Ureter (tissue), 1 donor: ENCODE data around the gene ANTXR2. TPM values are rescaled to one million over a fixed set of nuclear protein-coding genes. Genes with fewer than 3 reads are reported as not detected.
"Not testable (repeated sequence)": the region's sequence is repeated elsewhere in the genome, so short reads cannot be mapped to it uniquely, and the experiment has no call there.

ENCODE experiments used
- DNase-seq: peaks from one replicate; pipeline ENCODE4 v3.0.0-alpha.2; 2020; ENCODE audit warnings: low spot score
- total RNA-seq: library from RNA; stranded (reverse); gene quantifications from one replicate; pipeline ENCODE4 v1.2.4, GENCODE V29; 2023
- donor health status: DM: yes; HTN: yes; CAD: no.

ANTXR2 gene
- 77.1 TPM for total RNA-seq

DNA sequence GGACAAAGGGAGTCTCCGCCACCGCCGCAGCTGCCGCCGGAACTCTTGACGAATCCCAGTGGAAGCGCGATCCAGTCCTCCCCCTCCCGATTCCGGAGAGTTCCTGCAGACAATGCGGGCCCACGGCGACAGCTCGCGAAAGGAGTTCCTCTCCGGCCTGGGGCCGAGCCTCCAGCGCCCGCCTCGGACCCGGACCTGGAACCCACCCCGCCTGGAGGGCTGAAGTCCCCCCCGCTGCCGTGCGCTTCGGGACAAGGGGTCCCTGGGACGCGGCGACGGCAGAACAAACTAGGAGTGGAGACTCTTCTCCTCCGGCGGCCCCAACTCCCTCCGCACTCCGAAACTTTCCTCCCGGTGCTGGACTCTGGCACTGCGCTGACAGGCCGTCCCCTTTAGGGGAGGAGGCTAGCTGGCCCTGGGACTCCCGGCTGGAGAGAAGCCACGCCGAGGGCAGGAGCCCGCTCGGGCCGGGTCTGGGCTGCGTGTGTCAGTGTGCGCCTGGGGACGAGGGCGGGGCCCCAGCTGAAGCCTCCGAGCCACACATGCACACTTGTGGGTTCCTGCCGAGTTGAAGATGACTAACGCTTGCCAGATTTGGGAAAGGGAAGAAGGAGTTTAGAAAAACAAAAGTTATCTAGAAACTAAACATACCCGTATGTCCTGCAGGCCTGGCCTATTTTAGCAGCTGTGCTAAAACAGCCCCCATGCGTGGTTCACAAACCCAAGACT, at the start of gene ANTXR2:
Gene ANTXR2, minus strand, starts transcription at position 486 of the 729 bp plus-strand sequence. CDS start 669 bp downstream, outside the sequence.
- peak; percentile 91 for DNase-seq

DNA sequence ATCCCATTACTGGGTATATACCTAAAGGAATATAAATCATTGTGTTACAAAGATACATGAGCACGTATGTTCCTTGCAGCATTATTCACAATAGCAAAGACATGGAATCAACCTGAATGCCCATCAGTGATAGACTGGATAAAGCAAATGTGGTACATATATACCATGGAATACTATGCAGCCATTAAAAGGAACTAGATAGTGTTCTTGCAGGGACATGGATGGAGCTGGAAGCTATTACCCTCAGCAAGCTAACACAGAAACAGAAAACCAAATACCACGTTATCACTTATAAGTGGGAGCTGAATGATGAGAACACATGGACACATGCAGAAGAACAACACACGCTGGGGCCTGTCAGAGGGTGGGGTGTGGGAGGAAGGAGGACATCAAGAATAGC, 48.8 kb upstream of the ANTXR2 start:
- DNase-seq: not testable (repeated sequence)

DNA sequence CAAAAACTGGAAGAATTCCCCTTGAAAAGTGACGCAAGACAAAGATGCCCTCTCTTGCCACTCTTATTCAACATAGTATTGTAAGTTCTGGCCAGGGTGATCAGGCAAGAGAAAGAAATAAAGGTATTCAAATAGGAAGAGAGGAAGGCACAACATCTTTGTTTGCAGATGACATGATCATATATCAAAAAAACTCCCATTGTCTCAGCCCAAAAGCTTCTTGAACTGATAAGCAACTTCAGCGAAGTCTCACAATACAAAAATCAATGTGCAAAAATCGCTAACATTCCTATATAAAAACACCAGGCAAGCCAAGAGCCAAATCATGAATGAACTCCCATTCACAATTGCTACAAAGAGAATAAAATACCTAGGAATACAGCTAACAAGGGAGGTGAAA, 46.6 kb upstream of the ANTXR2 start:
- not testable (repeated sequence) for DNase-seq

DNA sequence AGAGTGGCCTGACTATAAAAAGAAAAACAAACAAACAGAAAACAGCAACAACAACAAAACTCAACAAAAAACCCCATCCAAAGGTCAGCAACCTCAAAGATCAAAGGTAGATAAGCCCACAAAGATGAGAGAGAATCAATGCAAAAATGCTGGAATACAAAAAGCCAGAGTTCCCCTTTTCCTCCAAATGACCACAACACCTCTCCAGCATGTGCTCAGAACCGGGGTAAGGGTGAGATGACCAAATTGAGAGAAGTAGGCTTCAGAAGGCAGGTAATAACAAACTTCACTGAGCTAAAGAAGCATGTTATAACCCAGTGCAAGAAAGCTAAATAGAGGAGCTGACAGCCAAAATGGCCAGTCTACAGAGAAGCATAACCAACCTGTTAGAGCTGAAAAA, 43.5 kb upstream of the ANTXR2 start:
- DNase-seq: no peak

DNA sequence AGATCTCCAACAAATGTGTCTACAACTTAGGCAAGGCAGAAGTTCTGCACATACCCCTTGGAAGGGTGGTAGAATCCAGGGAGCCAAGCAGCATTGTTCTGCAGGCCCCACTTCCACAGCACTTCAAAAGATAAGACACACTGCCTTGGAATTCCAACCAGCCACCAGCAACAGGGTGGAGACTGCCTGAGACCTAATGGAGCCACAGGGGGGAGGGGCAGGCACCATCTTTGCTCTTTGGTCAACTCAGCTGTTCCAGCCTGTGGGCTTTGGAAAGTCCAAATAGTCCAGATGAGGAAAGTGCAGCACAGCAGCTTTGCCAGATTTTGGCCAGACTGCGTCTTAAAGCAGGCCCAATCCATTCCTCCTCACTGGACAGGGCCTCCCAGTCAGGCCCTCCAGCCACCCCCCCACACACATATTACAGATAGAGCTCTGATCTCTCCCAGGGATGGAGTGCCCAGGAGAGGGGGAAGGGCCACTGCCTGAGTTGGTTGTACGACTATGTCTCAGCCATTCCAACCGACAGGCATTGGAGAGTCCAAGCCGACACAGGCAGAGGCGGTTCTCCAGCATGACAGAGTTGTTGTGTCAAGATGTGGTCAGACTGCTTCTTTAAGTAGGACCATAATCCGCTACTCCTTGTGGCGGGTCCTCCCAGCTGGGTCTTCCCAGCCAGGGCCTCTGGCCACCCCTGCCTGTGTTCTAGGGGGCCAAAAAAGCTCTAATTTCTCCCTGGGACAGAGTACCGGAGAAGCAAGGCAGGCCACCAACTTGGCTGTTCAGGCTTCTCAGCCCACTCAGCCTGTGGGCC, 42.5 kb upstream of the ANTXR2 start:
- DNase-seq: no peak

DNA sequence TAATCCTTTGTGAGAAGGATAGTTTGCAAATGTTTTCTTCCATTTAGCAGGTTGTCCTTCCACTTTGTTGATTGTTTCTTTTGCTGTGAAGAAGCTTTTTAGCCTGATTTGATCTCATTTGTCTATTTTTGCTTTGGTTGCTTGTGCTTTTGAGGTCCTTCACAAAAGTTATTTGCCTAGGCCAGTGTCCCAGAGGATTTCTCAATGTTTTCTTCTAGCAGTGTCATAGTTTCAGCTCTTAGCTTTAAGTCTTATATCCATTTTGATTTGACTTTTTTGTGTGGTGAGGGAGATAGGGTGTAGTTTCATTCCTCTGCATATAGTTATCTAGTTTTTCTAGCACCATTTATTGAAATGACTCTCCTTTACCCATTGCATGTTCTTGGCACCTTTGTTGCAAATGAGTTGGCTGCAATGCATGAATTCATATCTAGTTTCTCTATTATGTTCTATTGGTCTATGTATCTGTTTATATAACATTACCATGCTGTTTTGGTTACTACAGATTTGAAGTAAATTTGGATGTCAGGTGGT, 41.8 kb upstream of the ANTXR2 start:
- DNase-seq: no peak

DNA sequence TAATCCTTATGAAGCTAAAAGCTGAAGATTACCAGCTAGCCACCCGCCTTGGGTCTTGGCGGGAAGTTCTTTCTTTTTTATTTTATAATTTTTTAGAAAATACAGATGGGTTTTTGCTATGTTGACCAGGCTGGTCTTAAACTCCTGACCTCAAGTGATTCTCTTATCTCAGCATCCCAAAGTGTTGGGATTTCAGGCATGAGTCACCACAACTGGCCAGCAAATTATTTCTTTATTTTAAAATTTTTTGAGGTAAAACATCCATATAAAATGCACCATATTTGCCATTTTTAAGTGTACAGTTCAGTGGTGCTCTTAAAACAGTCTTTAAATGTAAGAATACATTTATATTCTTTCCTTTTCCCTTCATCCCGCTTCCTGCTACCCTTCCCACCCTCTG, 40.6 kb upstream of the ANTXR2 start:
- no peak for DNase-seq

DNA sequence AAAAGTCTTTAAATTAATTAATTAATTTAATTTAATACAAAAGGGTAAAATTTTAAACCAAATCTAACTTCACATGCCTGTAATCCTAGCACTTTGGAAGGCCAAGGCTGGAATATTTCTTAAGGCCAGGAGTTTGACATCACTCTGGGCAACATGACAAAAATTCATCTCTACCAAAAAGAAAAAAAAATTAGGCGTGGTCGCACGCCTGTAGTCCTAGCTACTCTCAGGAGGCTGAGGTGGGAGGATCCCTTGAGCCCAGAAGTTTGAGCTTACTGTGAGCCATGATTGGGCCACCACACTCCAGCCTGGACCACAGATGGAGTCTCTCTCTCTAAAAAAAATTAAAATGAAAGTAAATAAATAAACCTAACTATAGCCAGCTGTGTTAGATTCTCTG, 39.2 kb upstream of the ANTXR2 start:
- DNase-seq: no peak

DNA sequence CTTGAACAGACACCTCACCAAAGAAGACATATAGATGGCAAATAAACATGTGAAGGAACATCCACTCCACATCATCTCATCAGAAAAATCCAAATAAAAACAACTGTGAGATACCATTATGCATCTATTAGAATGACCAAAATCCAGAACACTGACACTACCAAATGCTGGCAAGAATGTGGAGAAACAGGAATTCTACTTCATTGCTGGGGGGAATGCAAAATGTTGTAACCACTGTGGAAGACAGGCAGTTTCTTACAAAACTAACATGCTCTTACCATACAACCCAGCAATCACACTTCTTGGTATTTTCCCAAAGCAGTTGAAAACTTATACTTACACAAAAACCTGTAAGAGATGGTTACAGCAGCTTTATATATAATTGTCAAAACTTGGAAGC, 38.2 kb upstream of the ANTXR2 start:
- DNase-seq: no peak

DNA sequence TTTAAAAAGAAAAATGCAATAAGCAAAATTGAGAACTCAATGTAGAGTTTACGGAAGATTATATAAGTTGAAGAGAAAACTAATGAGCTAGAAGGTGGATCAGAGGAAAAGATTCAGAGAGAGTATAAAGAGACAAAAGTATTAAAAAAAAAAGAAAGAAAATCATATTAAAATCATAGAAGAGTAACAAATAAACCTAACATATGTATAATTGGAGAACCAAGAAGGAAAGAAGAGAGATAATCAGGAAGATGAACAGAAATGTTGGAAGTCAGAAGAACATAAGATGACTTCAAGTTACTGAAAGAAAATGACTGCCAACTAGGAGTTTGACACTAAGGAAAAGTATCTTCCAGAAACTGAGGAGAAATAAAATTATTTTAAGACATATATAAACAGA, 34.3 kb upstream of the ANTXR2 start:
- DNase-seq: no peak

DNA sequence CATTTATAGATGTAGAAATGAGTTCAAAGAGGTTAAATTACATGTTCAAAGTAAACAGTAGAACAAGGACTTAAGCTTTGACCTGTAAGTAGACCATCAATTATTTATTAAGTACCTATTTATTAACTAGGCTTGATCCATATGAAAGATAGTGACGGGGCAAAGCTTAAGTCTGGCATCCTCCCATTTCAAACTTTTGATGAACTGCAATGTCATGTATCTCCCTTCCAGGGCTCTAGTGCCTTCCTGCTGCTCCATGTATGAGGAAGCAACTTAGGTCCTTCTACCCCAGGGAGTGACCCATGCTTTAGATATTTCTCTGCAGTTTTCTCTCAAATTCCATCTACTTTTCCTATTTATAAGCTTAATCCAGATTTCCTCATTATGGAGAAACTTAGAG, 31.9 kb upstream of the ANTXR2 start:
- no peak for DNase-seq

DNA sequence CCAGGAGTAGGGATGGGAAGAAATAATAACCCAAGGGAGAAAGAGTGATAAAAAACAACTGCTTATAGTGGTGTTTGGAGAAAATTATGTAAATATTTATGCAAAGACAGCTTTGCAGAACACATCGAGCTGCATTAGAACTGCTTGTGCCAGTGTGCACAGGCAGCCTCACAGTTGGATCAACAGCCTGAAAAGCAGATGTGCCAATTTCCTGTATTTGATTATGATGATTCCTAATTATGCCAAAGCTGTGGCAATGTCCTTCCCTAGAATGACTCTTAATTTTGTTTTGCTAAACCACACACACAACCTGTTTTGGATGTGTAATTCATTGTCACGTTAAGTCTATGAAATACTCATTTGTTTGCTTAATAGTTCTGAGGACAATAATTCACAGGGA, 30.6 kb upstream of the ANTXR2 start:
- DNase-seq: no peak

DNA sequence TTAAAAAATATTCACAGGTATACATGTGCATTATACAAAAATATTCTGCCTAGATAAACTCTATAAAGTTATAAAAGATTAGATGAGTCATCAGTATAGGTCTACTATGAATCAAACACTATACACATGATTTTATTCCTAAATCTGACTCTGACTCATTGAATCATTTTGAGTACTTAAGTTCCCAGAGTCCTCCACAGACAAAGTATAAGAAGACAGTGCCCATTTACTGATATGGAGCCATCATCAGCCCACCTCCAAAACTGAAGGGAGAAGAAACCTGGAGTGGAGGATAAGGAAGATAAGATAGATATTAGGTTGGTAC, 28.7 kb upstream of the ANTXR2 start:
- no peak for DNase-seq

DNA sequence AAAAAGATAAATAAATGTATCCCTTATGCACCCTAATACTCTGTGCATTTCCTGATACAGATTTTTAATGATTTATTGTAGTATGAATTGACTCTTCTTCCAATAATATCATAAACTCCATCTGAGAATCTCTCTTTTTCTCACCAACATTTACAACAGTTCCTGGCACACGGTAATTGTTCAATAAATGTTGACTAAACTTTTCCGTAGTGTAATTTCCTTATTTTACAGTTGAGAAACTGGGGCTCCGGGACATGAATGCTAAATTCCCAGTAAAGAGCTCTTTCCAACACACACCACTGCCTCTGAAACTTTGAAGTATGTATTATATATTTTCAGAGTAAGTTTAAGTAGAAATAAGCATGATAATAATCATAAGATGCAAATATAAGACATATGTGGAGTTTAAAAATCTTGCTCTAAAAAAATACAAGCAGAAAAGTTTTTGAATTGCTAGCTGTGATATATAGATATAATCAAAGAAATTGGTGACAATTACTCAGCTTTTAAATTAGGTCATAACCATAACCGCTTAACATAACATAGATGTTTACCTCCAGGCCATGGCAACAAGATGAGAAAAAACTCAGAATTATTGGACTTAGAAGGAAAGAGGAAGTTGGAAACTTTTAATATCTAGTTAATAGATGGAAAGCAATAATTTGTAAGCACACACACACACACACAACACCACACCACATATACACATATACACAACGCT, 28.2 kb upstream of the ANTXR2 start:
- no peak for DNase-seq

DNA sequence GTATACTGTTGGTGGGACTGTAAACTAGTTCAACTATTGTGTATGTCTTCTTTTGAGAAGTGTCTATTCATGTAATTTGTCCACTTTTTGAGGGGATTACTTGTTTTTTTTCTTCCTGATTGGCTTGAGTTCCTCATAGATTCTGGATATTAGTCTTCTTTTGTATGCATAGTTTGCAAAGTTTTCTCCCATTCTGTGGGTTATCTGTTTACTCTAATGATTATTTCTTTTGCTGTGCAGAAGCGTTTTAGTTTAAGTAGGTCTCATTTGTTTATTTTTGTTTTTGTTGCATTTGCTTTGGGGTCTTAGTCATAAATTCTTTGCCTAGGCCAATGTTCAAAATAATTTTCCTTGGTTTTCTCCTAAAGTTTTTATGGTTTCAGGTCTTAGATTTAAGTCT, 26.6 kb upstream of the ANTXR2 start:
- no peak for DNase-seq

DNA sequence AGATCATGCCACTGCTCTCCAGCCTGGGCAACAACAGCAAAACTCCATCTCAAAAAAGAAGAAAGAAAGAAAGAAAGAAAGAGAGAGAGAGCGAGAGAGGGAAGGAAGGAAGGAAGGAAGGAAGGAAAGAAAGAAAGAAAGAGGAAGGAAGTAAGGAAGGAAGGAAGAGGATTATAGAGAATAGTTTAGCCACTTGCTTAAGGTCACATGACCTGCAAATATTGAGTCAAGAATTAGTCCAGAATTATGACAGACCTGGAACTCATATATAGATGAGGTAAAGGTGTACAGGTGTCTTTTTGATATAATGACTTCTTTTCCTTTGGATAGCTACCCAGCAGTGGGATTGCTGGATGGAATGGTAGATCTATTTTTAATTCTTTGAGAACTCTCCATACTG, 25.6 kb upstream of the ANTXR2 start:
- no peak for DNase-seq

DNA sequence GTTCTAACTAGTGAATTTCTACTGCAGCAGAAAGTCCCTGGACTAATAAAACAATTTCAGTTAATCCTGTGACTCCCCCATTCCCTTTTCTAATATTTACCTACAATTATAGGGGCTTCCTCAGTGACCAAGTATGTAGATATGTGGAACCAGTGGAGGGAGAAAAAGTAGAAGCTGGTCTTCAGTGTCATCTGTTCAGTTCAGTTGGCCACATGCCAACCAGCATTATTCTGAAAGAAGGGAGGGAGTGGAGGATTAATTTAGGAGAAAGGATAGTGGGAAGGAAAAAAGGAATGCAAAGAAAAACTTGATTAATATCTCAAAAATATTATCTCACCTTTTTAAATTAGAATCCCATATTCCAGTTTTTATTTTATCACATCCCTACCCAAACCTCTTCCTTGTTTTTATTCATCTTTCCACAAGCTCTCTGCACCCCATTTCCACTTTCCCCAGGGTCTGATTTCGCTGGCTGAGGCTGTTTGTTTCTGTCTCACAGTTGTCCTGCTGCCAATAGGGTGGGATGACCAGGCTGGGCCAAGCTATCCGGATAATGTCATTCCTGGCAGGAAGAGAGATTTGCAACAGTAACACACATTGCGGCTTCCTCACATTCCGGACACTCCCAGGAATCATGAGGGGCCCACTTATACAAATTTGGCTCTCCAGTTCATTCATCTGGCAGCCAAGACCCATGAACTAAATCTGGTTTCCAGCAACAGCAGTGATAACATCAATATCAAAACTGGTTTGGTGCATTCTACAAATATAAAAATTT, 24.6 kb upstream of the ANTXR2 start:
- peak; percentile 53 for DNase-seq

DNA sequence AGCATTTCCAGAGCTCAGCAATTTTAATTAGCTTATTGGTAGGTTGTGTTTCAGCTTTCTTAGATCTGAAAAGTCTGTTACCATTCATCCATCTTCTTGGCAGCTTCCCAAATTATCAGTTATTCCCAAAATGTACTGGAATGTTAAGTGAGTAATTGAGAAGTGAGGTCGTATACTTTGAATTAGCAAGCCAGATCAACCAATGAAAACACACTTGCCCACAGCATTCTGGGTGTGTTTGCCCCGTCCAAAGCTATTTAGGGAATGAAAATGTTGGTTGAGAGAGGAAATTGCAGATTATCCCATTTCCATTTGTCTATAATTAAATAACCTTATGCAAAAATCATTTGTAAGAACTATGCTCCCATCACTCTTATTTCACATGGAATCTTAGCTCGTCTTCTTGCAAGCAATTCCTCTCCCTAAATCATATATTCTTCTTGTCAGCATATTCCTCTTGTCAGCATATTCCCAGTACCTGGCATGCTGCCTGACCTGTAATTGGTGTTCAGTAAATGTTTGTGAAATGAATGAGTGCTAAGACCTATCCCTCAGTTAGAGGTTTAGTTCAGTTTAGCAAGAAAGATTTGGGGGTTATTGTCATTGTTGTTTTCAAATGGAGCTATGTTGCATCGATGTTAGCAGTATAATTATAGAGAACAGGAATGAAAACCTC, 23.3 kb upstream of the ANTXR2 start:
- no peak for DNase-seq

DNA sequence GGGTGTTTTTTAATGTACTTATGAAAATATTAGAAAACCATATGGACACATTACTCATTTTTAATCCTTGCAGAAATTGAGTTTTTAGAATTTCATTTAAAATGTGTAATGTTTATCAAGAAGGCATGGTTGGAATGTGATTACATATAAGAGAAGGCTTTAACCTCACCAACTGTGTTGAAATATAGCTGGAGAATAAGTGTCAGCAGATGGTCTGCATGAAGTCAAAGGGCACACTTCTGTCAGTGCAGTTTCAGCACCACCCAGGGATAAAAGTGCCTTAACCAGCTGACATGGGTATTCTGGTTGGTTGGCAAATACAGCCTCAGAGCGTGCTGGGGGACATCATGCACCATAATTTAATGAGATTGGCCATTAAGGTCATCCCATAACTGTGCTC, 21.2 kb upstream of the ANTXR2 start:
- no peak for DNase-seq

DNA sequence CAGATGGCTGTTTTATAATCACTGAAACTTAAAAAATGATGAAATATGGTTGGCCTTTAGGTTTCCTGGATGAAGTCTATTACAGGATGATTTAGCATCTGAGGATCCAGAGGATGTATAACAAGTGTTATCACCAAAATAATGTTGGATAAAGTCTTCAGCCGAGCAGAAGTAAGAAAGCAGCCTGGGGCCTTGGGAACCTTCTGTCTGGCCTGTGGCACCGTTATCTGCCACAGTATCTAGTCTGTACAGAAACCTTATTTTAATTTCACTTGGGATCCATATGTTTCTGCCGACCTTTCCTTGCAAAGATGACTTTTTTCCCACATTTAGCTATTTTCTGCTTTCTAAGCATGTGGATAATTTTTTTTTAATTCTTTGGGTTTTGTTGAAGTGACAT, 20.5 kb upstream of the ANTXR2 start:
- no peak for DNase-seq

DNA sequence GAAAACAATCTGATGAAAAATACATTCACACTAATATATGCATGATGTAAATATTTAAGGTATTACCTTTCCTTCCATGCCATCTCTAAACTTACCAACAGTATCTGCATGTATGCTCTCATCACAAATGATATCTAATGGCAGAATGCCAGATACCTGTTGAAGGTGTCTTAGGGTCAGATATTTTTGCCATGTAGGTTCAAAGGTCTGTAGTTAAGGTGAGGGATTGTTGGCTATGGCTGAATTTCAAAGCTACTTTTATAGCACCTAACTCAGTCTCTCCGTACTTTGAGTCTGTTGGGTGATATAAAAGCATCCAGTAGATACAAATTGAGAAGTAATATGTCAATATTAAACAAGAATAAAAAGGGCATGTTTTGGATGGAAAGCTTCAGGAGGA, 19.8 kb upstream of the ANTXR2 start:
- DNase-seq: no peak
